ENCODE measurements around the gene DECR2. TPM values are rescaled to one million over a fixed set of nuclear protein-coding genes. Genes with fewer than 3 reads are reported as not detected.
"Not testable (repeated sequence)": the region's sequence is repeated elsewhere in the genome, so short reads cannot be mapped to it uniquely, and the experiment has no call there.

Gene DECR2
- total RNA-seq, 1 donor from 2014 or later: 36.8 TPM

- no peak for DNase-seq (ENCODE audit: low spot score)
Measured at GRCh38 chr16:400061-400591, 1.6 kb upstream of the DECR2 start.

GRCh38 chr16:404971-405486 is 3.3 kb downstream of the DECR2 start:
- DNase-seq (ENCODE audit: low spot score): no peak

DNA sequence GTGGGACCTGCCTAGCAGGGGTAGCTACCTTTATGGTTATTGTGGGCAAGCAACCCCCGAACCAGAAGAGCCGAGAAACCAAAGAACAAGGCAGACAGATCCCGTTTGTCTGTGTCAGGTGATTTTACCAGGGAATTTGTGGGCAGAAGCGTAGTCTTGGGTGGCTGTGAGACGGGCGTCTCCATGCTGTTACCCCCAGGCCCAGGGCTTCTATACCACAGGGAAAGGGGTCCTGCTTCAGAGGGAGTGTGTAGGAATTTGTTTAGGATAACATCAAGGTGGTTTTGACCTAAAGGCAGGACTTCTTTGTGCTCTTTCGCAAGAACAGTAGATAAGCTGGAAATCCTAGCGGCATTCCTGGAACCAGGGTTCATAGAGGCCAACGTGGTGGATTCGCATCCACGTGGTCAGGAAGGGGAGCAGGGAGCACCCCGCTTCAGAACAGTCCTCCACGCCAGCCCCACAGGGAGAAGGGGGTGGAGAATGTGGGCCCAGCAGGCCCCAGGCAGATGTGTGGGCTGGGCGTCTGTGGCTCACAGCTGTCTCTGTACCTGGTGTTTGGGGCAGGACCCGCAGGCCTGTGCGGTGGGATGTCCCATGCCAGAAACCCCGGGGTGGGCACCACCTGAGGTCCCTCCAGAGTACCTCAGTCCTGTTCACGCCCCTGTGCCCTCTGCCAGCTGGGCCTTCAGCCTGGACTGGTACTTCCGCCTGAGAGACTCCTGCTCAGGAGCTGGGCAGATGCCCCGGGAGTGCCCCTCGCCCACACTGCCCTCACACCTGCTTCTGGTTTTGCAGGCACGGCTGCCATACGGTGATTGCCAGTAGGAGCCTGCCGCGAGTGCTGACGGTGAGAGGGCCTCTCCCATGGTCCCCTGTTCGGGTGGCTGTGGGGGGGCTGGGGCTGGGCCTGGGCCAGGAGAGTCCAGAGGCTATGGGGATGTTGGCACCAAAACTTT is 4.1 kb downstream of the DECR2 start:
- DNase-seq (ENCODE audit: low spot score): no peak

GRCh38 chr16:407253-407652 is 5.6 kb downstream of the DECR2 start:
- DNase-seq (ENCODE audit: low spot score): no peak

DNA sequence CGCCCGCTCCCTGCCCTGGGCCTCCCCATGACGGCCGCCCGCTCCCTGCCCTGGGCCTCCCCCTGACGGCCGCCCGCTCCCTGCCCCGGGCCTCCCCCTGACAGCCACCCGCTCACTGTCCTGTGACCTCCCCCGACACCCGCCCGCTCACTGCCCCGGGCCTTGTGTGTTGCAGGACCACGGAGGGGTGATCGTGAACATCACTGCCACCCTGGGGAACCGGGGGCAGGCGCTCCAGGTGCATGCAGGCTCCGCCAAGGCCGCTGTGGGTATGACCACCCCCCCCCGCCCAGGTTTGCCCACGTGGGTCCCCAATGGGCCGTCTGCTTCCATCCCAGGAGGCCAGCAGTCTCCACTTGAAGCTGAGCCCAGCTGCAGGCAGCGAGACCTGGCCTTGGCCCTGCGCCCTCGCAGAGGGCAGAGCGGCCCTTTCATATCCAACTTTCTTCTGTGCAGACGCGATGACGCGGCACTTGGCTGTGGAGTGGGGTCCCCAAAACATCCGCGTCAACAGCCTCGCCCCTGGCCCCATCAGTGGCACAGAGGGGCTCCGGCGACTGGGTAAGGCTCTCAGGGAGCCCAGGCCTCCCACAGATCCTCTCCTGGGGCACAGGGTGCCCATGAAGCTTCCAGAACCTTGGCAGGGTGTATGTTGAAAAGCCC is 9.0 kb downstream of the DECR2 start:
- DNase-seq (ENCODE audit: low spot score): no peak

DNA sequence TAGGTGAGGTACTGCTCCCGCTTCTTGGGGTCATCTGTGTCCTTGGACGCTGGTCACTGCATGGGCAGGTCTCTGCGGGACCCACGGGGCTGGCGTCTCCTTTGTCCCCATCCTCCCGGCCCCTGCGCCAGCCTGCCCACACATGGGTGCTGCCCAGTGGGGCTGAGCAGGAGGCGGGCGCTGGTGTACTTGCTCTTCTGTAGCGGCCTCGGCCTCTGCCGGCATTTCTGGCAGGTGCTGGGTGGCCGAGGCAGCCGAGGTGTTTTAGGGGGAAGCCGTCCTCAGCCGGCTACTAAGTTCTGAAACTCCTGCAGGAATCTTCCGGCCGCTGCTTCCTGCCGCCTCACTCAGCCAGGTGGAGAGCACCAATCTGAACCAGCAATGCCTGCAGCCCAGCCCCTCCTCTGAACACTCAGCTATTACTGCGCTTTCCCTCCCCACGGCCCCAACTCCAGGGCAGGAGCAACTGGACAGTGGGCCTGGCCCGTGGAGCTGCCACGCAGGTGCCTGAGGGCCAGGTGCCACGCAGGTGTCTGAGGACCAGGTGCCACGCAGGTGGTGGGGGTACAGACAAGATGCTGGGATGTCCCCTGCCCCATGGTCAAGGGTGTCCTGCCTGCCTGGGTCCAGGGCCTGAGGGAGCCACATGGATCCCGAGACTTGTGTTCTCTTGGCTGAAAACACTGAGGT is 10.0 kb downstream of the DECR2 start:
- no peak for DNase-seq (ENCODE audit: low spot score)

GRCh38 chr16:414395-415169 is 12.9 kb downstream of the DECR2 start:
- no peak for DNase-seq (ENCODE audit: low spot score)

DNA sequence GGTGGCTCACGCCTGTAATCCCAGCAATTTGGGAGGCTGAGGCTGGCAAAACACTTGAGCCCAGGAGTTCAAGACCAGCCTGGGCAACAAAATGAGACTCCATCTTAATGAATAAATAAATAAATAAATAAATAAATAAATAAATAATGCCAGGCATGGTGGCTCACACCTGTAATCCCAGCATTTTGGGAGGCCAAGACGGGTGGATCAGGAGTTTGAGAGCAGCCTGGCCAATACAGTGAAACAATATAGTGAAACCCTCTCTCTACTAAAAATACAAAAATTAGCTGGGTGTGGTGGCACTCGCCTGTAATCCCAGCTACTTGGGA is 13.4 kb downstream of the DECR2 start:
- not testable (repeated sequence) for DNase-seq (ENCODE audit: low spot score)

- DNase-seq (ENCODE audit: low spot score): not testable (repeated sequence)
Measured at GRCh38 chr16:422179-422578, 20.5 kb downstream of the DECR2 start.

- DNase-seq (ENCODE audit: low spot score): peak; percentile 80
Measured at GRCh38 chr16:424033-424622, 22.4 kb downstream of the DECR2 start.

- no peak for DNase-seq (ENCODE audit: low spot score)
Measured at GRCh38 chr16:424623-425081, 23.0 kb downstream of the DECR2 start.

- DNase-seq (ENCODE audit: low spot score): peak; percentile 77
Measured at GRCh38 chr16:425082-425718, 23.5 kb downstream of the DECR2 start, which contains the start of gene RAB11FIP3. Gene RAB11FIP3, plus strand, starts transcription at chr16:425649. Its CDS starts 358 bp downstream, at chr16:426007.

- DNase-seq (ENCODE audit: low spot score): no peak
Measured at GRCh38 chr16:425740-426114, 24.0 kb downstream of the DECR2 start.

GRCh38 chr16:426115-426905 is 24.6 kb downstream of the DECR2 start:
- no peak for DNase-seq (ENCODE audit: low spot score)

GRCh38 chr16:426906-427249 is 25.2 kb downstream of the DECR2 start:
- DNase-seq (ENCODE audit: low spot score): no peak

GRCh38 chr16:427250-427649 is 25.6 kb downstream of the DECR2 start:
- DNase-seq (ENCODE audit: low spot score): no peak

DNA sequence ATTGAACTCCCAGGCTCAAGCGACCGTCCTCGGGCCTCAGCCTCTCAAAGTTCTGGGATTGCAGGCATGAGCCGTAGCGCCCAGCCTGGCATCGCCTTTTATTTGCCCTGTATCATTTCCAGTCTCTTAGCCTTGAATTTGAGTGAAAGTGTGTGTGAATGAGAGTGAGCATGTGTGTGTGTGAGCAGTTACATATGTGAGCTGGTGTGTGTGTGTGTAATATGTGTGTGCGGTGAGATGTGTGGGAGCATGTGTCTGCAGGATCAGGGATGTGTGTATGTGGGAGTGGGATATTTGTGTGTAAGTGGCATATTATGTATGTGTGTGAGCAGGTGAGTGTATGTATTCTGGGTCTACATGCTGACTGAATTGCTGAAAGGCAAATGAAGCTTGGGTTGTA is 29.2 kb downstream of the DECR2 start:
- no peak for DNase-seq (ENCODE audit: low spot score)

- no peak for DNase-seq (ENCODE audit: low spot score)
Measured at GRCh38 chr16:440627-441026, 38.9 kb downstream of the DECR2 start.

DNA sequence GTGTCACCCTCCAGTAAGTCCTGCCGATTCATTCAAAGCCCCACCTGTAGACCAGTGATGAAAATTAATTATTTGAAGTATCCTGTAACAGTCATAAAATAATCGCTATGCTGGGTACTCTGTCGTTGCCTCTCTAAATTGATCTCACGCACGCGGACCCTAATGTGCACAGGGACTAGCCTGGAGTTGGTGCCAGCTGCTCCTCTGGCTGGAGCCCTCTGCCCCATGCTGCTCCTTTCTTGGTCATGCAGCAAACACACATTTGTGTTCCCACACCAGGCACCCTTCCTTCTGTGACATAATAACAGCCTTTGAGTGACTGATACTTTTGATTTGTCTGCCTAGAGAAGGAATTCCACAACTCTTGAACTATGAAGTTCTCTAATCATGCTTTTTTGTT is 39.8 kb downstream of the DECR2 start:
- no peak for DNase-seq (ENCODE audit: low spot score)

- DNase-seq (ENCODE audit: low spot score): no peak
Measured at GRCh38 chr16:442976-443375, 41.3 kb downstream of the DECR2 start.
